ENCODE data around the gene HNF1B.

HNF1B gene

DNA sequence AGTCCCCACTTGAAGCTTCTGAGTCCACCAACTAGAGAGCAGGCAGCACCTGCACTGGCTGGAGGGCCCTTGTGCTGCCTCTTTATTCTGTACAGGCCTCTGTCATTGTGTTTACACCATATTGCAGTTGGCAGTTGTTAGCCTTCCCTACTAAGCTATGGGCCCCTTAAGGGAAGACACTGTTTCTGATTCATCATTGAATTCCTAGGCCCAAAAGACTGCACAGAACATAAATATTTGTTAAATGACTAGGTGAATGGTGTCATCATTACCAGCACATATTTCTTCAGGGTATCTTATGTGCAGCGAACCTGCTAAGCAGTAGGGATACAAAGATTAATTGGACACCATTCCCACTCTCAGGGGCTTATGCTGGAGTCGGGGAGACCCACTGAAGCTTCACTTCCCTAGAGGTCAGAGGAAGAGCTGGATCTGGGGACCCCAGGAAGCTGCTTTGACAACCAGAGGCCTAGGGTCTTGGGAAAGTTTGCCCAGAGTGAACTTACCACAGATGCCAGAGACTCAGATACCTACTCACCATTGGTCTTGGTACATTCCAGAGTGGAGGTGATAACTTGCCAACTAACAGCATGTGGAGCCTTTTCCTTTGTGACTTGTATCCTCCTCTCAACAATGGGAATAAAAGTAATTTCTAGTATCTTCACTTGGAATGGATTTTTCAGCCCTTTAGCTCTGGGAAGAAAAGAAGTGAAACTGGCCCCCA, 72.9 kb downstream of the HNF1B start:
- H3K4me3 Mint-ChIP-seq = no peak overlapping the region
- H3K27me3 Mint-ChIP-seq (ENCODE audit: low read depth, poor library complexity) = peaks cover 8% of the 10 kb centered on the region
- TF ChIP-seq, protein P1, sequence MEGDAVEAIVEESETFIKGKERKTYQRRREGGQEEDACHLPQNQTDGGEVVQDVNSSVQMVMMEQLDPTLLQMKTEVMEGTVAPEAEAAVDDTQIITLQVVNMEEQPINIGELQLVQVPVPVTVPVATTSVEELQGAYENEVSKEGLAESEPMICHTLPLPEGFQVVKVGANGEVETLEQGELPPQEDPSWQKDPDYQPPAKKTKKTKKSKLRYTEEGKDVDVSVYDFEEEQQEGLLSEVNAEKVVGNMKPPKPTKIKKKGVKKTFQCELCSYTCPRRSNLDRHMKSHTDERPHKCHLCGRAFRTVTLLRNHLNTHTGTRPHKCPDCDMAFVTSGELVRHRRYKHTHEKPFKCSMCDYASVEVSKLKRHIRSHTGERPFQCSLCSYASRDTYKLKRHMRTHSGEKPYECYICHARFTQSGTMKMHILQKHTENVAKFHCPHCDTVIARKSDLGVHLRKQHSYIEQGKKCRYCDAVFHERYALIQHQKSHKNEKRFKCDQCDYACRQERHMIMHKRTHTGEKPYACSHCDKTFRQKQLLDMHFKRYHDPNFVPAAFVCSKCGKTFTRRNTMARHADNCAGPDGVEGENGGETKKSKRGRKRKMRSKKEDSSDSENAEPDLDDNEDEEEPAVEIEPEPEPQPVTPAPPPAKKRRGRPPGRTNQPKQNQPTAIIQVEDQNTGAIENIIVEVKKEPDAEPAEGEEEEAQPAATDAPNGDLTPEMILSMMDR (IDR thresholded peaks at IDR 0.05) = no peak
- H3K36me3 Mint-ChIP-seq (ENCODE audit: low read depth) = no peaks in the 10 kb centered on the region
- H3K27ac Mint-ChIP-seq = no peak overlapping the region
- DNase-seq = no peak
- peaks cover 63% of the 10 kb centered on the region for H3K4me1 Mint-ChIP-seq
- no peaks in the 10 kb centered on the region for H3K9me3 Mint-ChIP-seq

DNA sequence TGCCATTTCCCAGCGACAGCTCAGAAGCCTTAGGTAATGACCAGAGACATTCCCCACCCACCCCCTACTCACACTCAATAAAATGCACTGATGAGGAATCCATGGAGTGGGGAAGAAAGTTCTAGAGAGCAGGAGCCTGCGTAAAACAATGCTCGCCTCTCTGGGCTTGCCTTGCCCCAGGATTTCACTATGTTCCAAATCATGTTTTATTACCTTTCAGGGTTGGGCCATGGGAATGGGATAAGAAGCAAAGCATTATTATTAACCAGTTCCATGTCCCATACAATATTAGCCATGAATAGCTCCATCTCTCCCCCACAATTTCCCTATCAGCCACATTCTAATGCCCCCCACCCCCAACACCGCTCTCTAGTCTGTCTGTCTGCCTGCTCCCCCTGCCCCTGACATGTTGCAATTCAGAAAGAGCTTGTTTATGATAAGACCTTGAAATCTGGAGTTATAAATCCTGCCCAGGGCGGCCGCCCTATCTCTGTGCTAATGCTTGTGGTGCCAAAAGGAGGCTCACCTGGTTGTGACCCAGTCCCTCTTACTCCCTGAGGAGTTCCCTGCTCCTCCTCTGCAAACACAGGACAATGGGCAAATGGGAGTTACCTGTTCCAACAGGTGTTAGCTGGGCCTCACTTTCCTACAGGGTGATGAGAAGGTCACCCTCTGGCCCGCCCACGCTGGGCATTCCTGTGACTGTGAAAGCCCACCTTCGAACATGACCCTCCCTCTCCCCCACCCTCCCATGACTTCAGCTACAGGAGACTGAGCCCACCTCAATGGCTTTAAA, 73.6 kb downstream of the HNF1B start:
- TF ChIP-seq, protein P1 (IDR thresholded peaks at IDR 0.05) = no peak
- peak overlapping the region; percentile 66 for H3K27ac Mint-ChIP-seq
- H3K4me1 Mint-ChIP-seq = peaks cover 55% of the 10 kb centered on the region
- no peaks in the 10 kb centered on the region for H3K36me3 Mint-ChIP-seq (ENCODE audit: low read depth)
- H3K9me3 Mint-ChIP-seq = no peaks in the 10 kb centered on the region
- no peak for DNase-seq
- H3K4me3 Mint-ChIP-seq = no peak overlapping the region
- H3K27me3 Mint-ChIP-seq (ENCODE audit: low read depth, poor library complexity) = peaks cover 6% of the 10 kb centered on the region

DNA sequence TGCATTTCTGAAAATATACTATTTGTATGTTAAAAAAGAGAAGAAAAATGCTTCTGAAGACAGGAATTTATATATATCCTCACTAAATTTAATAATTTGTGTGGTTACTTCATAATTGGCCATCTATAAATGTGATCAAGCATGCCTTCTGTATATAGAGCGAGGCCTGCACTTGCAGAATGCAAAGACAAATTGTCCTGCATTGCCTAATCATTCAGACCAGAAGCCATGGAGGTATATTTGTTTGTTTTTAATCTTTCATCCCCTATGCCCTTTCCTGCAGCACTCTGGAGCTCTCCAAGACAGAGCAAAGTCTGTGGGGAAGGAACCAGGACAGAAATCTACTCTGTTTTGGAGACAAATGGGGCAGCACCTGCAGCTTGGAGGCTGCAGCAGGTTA, 77.8 kb downstream of the HNF1B start:
- no peak for DNase-seq
- no peak overlapping the region for H3K27ac Mint-ChIP-seq
- no peaks in the 10 kb centered on the region for H3K9me3 Mint-ChIP-seq
- peaks cover 31% of the 10 kb centered on the region for H3K4me1 Mint-ChIP-seq
- no peak overlapping the region for H3K4me3 Mint-ChIP-seq
- H3K36me3 Mint-ChIP-seq (ENCODE audit: low read depth) = no peaks in the 10 kb centered on the region
- TF ChIP-seq, protein P1 (IDR thresholded peaks at IDR 0.05) = no peak
- peaks cover 3% of the 10 kb centered on the region for H3K27me3 Mint-ChIP-seq (ENCODE audit: low read depth, poor library complexity)

DNA sequence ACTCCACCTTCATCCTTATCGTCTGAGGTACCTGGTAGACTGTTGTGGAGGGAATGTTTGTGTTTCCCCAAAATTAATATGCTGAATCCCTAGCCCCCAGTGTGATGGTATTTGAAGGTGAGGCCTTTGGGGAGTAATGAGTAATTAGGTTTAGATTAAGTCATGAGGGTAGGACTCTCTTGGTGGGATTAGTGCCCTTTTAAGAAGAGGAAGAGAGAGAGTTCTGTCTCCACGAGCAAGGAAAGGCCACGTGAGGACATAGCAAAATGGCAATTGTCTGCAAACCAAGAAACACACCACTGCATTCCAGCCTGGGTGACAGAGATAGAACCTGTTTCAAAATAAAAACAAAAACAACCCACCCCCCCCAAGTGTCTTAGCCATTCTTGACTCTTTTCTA, 80.6 kb downstream of the HNF1B start:
- Mint-ChIP-seq H3K4me1 (peaks cover 30% of the 10 kb centered on the region), H3K9me3 (no peaks in the 10 kb centered on the region), H3K4me3 (no peak overlapping the region), H3K27me3 (ENCODE audit: low read depth, poor library complexity) (peaks cover 8% of the 10 kb centered on the region), H3K27ac (no peak overlapping the region), H3K36me3 (ENCODE audit: low read depth) (no peaks in the 10 kb centered on the region)
- TF ChIP-seq, protein P1 (IDR thresholded peaks at IDR 0.05) = no peak
- no peak for DNase-seq

DNA sequence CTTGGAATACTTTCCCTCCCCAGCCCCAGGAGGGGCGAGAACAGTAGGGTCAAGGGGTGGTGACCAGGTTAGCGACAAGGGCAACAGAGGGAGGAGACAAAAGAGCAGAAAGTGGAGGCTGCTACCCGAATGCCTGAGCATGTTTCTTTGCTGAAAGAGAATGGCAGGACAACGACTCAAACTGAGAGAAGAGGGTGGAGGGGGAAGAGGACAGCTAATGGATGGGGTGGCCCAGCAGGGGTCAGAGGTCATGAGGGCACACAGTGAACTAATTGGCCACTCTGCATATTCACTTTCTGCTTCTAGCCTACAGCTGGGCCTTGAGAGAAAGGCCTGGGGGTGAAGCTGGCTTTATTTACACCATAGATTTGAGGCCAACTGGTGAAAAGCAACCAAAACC, 82.5 kb downstream of the HNF1B start:
- DNase-seq = peak; percentile 29
- H3K27ac Mint-ChIP-seq = peak overlapping the region; percentile 83
- H3K36me3 Mint-ChIP-seq (ENCODE audit: low read depth) = no peaks in the 10 kb centered on the region
- H3K27me3 Mint-ChIP-seq (ENCODE audit: low read depth, poor library complexity) = peaks cover 8% of the 10 kb centered on the region
- H3K4me1 Mint-ChIP-seq = peaks cover 30% of the 10 kb centered on the region
- no peak overlapping the region for H3K4me3 Mint-ChIP-seq
- no peaks in the 10 kb centered on the region for H3K9me3 Mint-ChIP-seq
- TF ChIP-seq, protein P1 (IDR thresholded peaks at IDR 0.05) = no peak

Measured in nephron progenitor cell (in vitro differentiated cells).